PC-3 (cell line): ENCODE results near the gene PFAS.

ENCODE experiments used
- EZH2 ChIP-seq: fragments of 300-600 bp; sonication (generic); IDR thresholded peaks from one replicate; pipeline ENCODE4 v1.6.1; 2017; ENCODE audit warnings: antibody characterized with exemption, mild to moderate bottlenecking, low read length; ENCODE audit not compliant: unreplicated experiment
- TF ChIP-seq, protein P1 (sequence below): fragments of 300-600 bp; sonication (generic); conservative IDR thresholded peaks from 2 replicates; pipeline ENCODE4 v1.5.1; 2017; ENCODE audit warnings: antibody characterized with exemption, low read depth, mild to moderate bottlenecking, low read length

DNA sequence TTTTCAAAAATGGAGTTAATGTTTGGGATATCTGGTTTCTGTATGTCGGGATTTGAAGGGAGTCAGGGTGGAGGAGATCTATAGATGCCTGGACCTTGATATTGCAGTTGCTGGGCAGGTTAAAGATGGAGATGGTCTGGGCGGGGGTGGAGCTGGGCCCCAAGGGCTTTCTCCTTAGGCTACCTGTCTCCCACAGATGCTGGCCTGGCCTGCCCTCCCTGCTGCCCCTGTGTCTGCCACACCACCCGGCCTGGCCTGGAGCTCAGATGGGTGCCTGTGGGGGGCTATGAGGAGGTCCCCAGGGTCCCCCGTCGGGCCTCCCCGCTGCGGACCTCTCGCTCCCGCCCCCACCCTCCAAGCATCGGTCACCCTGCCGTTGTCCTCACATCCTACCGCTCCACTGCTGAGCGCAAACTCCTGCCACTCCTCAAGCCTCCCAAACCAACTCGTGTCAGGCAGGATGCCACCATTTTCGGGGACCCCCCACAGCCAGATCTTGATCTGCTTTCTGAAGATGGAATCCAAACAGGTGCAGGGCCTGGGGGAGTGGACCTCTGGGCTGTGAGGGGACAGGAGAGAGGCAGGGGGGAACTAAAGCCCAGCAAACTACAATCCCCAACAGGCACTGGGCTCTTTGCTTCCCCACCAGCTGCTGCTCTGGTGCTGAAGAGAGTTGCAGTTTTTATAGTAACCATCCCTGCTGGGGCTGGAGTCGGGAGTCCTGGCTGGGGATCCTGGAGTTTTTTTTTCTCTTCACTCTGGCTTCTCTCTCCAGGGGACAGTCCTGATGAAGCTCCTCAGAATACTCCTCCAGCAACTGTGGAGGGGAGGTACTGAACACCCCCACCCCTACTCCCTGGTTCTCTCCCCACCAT, 63.9 kb downstream of the PFAS start:
- TF ChIP-seq, protein P1, sequence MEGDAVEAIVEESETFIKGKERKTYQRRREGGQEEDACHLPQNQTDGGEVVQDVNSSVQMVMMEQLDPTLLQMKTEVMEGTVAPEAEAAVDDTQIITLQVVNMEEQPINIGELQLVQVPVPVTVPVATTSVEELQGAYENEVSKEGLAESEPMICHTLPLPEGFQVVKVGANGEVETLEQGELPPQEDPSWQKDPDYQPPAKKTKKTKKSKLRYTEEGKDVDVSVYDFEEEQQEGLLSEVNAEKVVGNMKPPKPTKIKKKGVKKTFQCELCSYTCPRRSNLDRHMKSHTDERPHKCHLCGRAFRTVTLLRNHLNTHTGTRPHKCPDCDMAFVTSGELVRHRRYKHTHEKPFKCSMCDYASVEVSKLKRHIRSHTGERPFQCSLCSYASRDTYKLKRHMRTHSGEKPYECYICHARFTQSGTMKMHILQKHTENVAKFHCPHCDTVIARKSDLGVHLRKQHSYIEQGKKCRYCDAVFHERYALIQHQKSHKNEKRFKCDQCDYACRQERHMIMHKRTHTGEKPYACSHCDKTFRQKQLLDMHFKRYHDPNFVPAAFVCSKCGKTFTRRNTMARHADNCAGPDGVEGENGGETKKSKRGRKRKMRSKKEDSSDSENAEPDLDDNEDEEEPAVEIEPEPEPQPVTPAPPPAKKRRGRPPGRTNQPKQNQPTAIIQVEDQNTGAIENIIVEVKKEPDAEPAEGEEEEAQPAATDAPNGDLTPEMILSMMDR = no peak
- TF ChIP-seq EZH2 = no peak
